GM19351 (cell line): Measurements from ENCODE around the gene OR2AG1.
A peak's percentile ranks its signal among the peaks of the same experiment; 100 is the strongest.

ENCODE experiments used
- ATAC-seq: cut with Tn5 transposase; IDR thresholded peaks from one replicate; pipeline ENCODE4 v1.9.1; 2021; ENCODE audit warnings: mild to moderate bottlenecking, moderate library complexity; ENCODE audit not compliant: unreplicated experiment

OR2AG1 gene

GRCh38 chr11:6782720-6783119 lies at the start of gene OR2AG1:
Gene OR2AG1, plus strand, starts transcription at chr11:6783020. Its CDS starts 2,018 bp downstream, at chr11:6785038.
- no peak for ATAC-seq

- ATAC-seq = no peak
These were observed 49.2 kb upstream of the OR2AG1 start for GRCh38 chr11:6733326-6734275.

GRCh38 chr11:6734616-6735015 lies 48.2 kb upstream of the OR2AG1 start:
- ATAC-seq = no peak

- no peak for ATAC-seq
These were observed 47.5 kb upstream of the OR2AG1 start for GRCh38 chr11:6735306-6735705.

- no peak for ATAC-seq
These were observed 46.2 kb upstream of the OR2AG1 start for GRCh38 chr11:6736495-6737121.

GRCh38 chr11:6737872-6738466 lies 44.9 kb upstream of the OR2AG1 start:
- peak; percentile 91 for ATAC-seq

GRCh38 chr11:6738590-6738989 lies 44.2 kb upstream of the OR2AG1 start:
- ATAC-seq = no peak

- no peak for ATAC-seq
These were observed 40.6 kb upstream of the OR2AG1 start for GRCh38 chr11:6742260-6742659.

- no peak for ATAC-seq
These were observed 37.8 kb upstream of the OR2AG1 start for GRCh38 chr11:6745018-6745417.

GRCh38 chr11:6745465-6746015 lies 37.3 kb upstream of the OR2AG1 start:
- ATAC-seq = peak; percentile 65

- peak; percentile 70 for ATAC-seq
These were observed 36.7 kb upstream of the OR2AG1 start for GRCh38 chr11:6746086-6746618.

GRCh38 chr11:6746626-6747025 lies 36.2 kb upstream of the OR2AG1 start:
- ATAC-seq = peak; percentile 13

GRCh38 chr11:6747097-6747668 lies 35.6 kb upstream of the OR2AG1 start:
- no peak for ATAC-seq

GRCh38 chr11:6755303-6755952 lies 27.4 kb upstream of the OR2AG1 start:
- no peak for ATAC-seq

- no peak for ATAC-seq
These were observed 26.9 kb upstream of the OR2AG1 start for GRCh38 chr11:6755953-6756347.

- peak; percentile 87 for ATAC-seq
These were observed 25.4 kb upstream of the OR2AG1 start for GRCh38 chr11:6757373-6757967.

- ATAC-seq = peak; percentile 95
These were observed 10.6 kb upstream of the OR2AG1 start, which contains the start of gene OR2AG2 for GRCh38 chr11:6771926-6772893. Gene OR2AG2, minus strand, starts transcription at chr11:6771976. Its CDS starts 3,019 bp downstream, at chr11:6768957.

GRCh38 chr11:6778518-6778917 lies 4.3 kb upstream of the OR2AG1 start:
- ATAC-seq = no peak

GRCh38 chr11:6780829-6781228 lies 2.0 kb upstream of the OR2AG1 start:
- ATAC-seq = no peak
